Gastroesophageal sphincter (tissue), 3 donors: Measurements from ENCODE around the gene CD302.
"Not testable (repeated sequence)": the region's sequence is repeated elsewhere in the genome, so short reads cannot be mapped to it uniquely, and the experiment has no call there.

Source experiments
- CTCF ChIP-seq, 4 experiments: fragments of 200-600 bp in 2 of 4; fragments of 450-650 bp in 2 of 4; sonication (generic) in 1 of 4; IDR thresholded peaks; one replicate each; pipeline ENCODE4 v1.5.1; 2017 to 2019; ENCODE audit warnings: antibody characterized with exemption in 4 of 4, mild to moderate bottlenecking in 2 of 4, moderate library complexity in 2 of 4
- POLR2AphosphoS5 ChIP-seq: sonication (generic); formaldehyde crosslinking; IDR thresholded peaks from one replicate; pipeline ENCODE4 v1.6.1; 2017; ENCODE audit warnings: antibody characterized with exemption

DNA sequence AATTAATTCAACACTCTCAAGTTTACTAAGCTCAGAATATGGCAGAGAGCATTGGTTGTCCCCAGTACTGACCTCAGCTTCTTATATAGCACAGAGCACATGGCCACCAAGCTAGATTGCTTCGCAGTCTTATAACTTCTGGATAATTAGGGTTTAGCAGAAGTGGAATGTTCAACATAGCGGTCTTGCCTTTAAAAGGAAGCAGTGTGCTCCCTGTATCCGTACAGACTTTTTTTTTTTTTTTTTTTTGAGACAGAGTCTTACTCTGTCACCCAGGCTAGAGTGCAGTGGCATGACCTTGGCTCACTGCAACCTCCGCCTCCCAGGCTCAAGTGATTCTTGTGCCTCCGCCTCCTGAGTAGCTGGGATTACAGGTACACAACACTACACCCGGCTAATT lies 13.3 kb downstream of the CD302 start:
- not testable (repeated sequence) for TF ChIP-seq CTCF (IDR thresholded peaks at IDR 0.05); POLR2AphosphoS5
